Spleen (tissue), 7 donors: ENCODE data around the gene CPAMD8.

ENCODE experiments used
- POLR2A ChIP-seq, 3 donors: fragments of 450-650 bp; IDR thresholded peaks; one replicate each; pipeline ENCODE4 v1.5.1; 2017; ENCODE audit warnings: antibody characterized with exemption in 3 of 3, mild to moderate bottlenecking in 1 of 3
- TF ChIP-seq, protein P1 (sequence below), 11 experiments: fragments of 200-600 bp in 7 of 11; fragments of 450-650 bp in 4 of 11; sonication (generic) in 4 of 11; IDR thresholded peaks in 8 of 11; conservative IDR thresholded peaks in 3 of 11; 1 replicate in 7 of 11; 2 replicates in 4 of 11; pipeline versions ENCODE4 v1.4.0 to v1.8.0; 2016 to 2021; ENCODE audit warnings: antibody characterized with exemption in 11 of 11, inconsistent platforms in 4 of 11, mild to moderate bottlenecking in 1 of 11
- donor health status: DM: no; HTN: no; CAD: no; lungs with moderate emphysema.
- donor health status: DM: no; HTN: no; CAD: no.
- donor health status: DM: no; HTN: no; CAD: no.

DNA sequence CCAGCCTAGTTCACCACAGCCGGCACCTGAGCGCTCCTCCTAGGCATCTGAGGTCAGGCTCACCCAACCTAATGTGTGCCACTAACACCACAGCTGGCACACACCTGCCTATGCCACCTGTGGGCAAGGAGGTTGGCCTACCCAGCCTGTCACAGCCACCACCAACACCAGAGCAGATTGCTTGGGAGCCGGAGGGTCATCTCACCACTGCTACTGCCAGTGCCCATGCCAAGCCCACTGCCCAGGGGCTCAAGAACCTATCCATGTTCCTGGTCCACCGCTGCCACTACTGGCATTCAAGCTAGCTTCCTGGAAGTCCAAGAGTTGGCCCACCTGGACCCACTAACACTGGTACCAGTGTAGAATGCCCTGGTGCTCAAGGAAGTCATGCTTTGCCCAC lies 95.3 kb downstream of the CPAMD8 start:
- TF ChIP-seq POLR2A (IDR thresholded peaks at IDR 0.05) = no peak
- TF ChIP-seq, protein P1, sequence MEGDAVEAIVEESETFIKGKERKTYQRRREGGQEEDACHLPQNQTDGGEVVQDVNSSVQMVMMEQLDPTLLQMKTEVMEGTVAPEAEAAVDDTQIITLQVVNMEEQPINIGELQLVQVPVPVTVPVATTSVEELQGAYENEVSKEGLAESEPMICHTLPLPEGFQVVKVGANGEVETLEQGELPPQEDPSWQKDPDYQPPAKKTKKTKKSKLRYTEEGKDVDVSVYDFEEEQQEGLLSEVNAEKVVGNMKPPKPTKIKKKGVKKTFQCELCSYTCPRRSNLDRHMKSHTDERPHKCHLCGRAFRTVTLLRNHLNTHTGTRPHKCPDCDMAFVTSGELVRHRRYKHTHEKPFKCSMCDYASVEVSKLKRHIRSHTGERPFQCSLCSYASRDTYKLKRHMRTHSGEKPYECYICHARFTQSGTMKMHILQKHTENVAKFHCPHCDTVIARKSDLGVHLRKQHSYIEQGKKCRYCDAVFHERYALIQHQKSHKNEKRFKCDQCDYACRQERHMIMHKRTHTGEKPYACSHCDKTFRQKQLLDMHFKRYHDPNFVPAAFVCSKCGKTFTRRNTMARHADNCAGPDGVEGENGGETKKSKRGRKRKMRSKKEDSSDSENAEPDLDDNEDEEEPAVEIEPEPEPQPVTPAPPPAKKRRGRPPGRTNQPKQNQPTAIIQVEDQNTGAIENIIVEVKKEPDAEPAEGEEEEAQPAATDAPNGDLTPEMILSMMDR (IDR thresholded peaks at IDR 0.05 in 8 of 11, conservative IDR thresholded peaks at IDR 0.05 in 3 of 11) = no peak
